H1 (cell line): ENCODE data around the gene IDI2. TPM values are rescaled to one million over a fixed set of nuclear protein-coding genes. Genes with fewer than 3 reads are reported as not detected.

Source experiments
- CTCF ChIA-PET: fragments of 300-600 bp; sonication (Branson Sonifier 250); formaldehyde crosslinking; loops from one replicate; lab custom pipeline; 2021; ENCODE audit not compliant: partially characterized antibody; lab: Charles Lee
- POLR2A ChIA-PET: fragments of 300-600 bp; sonication (Branson Sonifier 250); formaldehyde crosslinking; loops from one replicate; lab custom pipeline; 2021; ENCODE audit warnings: inconsistent platforms; ENCODE audit not compliant: partially characterized antibody; lab: Charles Lee
- DNase-seq, 2 experiments: peaks; one replicate each; pipeline versions ENCODE4 v3.0.0 to v3.0.0-alpha.2; 2010 to 2022; ENCODE audit warnings: low spot score in 2 of 2, low read depth in 1 of 2, mixed read lengths in 1 of 2
- FAIRE-seq: peaks from 2 replicates; lab custom pipeline; 2011; peaks lifted over from hg19 to GRCh38; lab: Jason Lieb, UNC
- H2AFZ ChIP-seq: 2 replicates; pipeline ENCODE4 v1.8.1; 2012; ENCODE audit warnings: low read length, inconsistent platforms
- H2AK5ac ChIP-seq: 2 replicates; pipeline ENCODE4 v1.6.1; 2013; ENCODE audit warnings: low read depth, low read length
- H2BK120ac ChIP-seq: replicated peaks from 2 replicates; pipeline ENCODE3; 2013; ENCODE audit warnings: low read depth, low read length, inconsistent platforms
- H2BK12ac ChIP-seq: 2 replicates; pipeline ENCODE4 v1.6.1; 2013; ENCODE audit warnings: low read depth, low read length
- H2BK15ac ChIP-seq: 2 replicates; pipeline ENCODE4 v1.6.1; 2013; ENCODE audit warnings: low read length
- H2BK20ac ChIP-seq: 2 replicates; pipeline ENCODE4 v1.6.1; 2013; ENCODE audit warnings: low read length
- H2BK5ac ChIP-seq: 2 replicates; pipeline ENCODE4 v1.6.1; 2013; ENCODE audit warnings: low read depth, low read length
- H3K14ac ChIP-seq: 2 replicates; pipeline ENCODE4 v1.6.1; 2013; ENCODE audit warnings: inconsistent platforms; ENCODE audit not compliant: insufficient read length
- H3K18ac ChIP-seq: 2 replicates; pipeline ENCODE4 v1.6.1; 2013; ENCODE audit warnings: low read length; ENCODE audit errors: extremely low read depth
- H3K23ac ChIP-seq: 2 replicates; pipeline ENCODE4 v1.6.1; 2013; ENCODE audit warnings: inconsistent platforms; ENCODE audit not compliant: insufficient read length
- H3K23me2 ChIP-seq: 2 replicates; pipeline ENCODE4 v1.6.1; 2013; ENCODE audit warnings: low read depth, low read length
- H3K27ac ChIP-seq: 2 replicates; pipeline ENCODE4 v1.6.1; 2011; ENCODE audit warnings: low read depth, low read length, inconsistent platforms
- H3K27me3 ChIP-seq, 4 experiments: replicated peaks in 1 of 4; 1 replicate in 1 of 4; 2 replicates in 3 of 4; pipeline versions ENCODE4 v1.6.1 to v1.8.1; 2011 to 2013; ENCODE audit warnings: low read length in 3 of 4, mild to moderate bottlenecking in 3 of 4, inconsistent platforms in 2 of 4, mixed read lengths in 2 of 4, moderate library complexity in 1 of 4; ENCODE audit not compliant: control insufficient read depth in 3 of 4, insufficient read depth in 3 of 4; ENCODE audit errors: extremely low read depth in 1 of 4
- H3K36me3 ChIP-seq, 4 experiments: 2 replicates each; pipeline versions ENCODE4 v1.6.1 to v1.8.1; 2011 to 2013; ENCODE audit warnings: mild to moderate bottlenecking in 4 of 4, low read length in 3 of 4, moderate library complexity in 2 of 4, control low read depth in 1 of 4, inconsistent platforms in 1 of 4; ENCODE audit not compliant: insufficient read depth in 4 of 4, control insufficient read depth in 2 of 4
- H3K4ac ChIP-seq: replicated peaks from 2 replicates; pipeline ENCODE3; 2013; ENCODE audit warnings: low read length, low read depth, mixed read lengths, inconsistent platforms; ENCODE audit not compliant: insufficient read length
- H3K4me1 ChIP-seq, 4 experiments: replicated peaks in 1 of 4; 1 replicate in 1 of 4; 2 replicates in 3 of 4; pipeline versions ENCODE4 v1.6.1 to v1.8.1; 2011 to 2013; ENCODE audit warnings: low read length in 3 of 4, inconsistent platforms in 2 of 4, mixed read lengths in 1 of 4; ENCODE audit not compliant: insufficient read depth in 4 of 4, control insufficient read depth in 3 of 4
- H3K4me2 ChIP-seq, 2 experiments: 2 replicates each; pipeline versions ENCODE4 v1.6.1 to v1.8.1; 2011 to 2013; ENCODE audit warnings: low read depth in 2 of 2, low read length in 2 of 2, control low read depth in 1 of 2, inconsistent platforms in 1 of 2, mild to moderate bottlenecking in 1 of 2; ENCODE audit not compliant: insufficient read depth in 1 of 2
- H3K4me3 ChIP-seq, 4 experiments: fragments of 200-600, 300-600 bp in 1 of 4; sonication (generic), shearing (Covaris generic), sonication (Bioruptor Twin) in 1 of 4; 2 replicates each; pipeline versions ENCODE4 v1.5.1 to v1.8.1; 2011 to 2016; ENCODE audit warnings: low read length in 4 of 4, low read depth in 3 of 4, control low read depth in 2 of 4, inconsistent platforms in 2 of 4, mild to moderate bottlenecking in 2 of 4, mixed read lengths in 1 of 4, moderate library complexity in 1 of 4; ENCODE audit not compliant: insufficient read depth in 2 of 4; ENCODE audit errors: extremely low read depth in 1 of 4
- H3K56ac ChIP-seq: replicated peaks from 2 replicates; pipeline ENCODE3; 2013; ENCODE audit warnings: low read depth, mild to moderate bottlenecking, mixed read lengths, low read length, inconsistent platforms; ENCODE audit not compliant: insufficient read length
- H3K79me1 ChIP-seq: 2 replicates; pipeline ENCODE4 v1.6.1; 2013; ENCODE audit warnings: low read depth, low read length, control low read depth
- H3K79me2 ChIP-seq, 2 experiments: 2 replicates each; pipeline versions ENCODE4 v1.6.1 to v1.8.1; 2012 to 2013; ENCODE audit warnings: low read length in 2 of 2, mild to moderate bottlenecking in 2 of 2, inconsistent platforms in 1 of 2; ENCODE audit not compliant: insufficient read depth in 2 of 2, control insufficient read depth in 1 of 2
- H3K9ac ChIP-seq, 4 experiments: replicated peaks in 1 of 4; 1 replicate in 1 of 4; 2 replicates in 3 of 4; pipeline versions ENCODE4 v1.6.1 to v1.8.1; 2011 to 2013; ENCODE audit warnings: low read depth in 3 of 4, low read length in 3 of 4, control low read depth in 2 of 4, mild to moderate bottlenecking in 2 of 4, moderate library complexity in 2 of 4, inconsistent platforms in 1 of 4; ENCODE audit errors: extremely low read depth in 1 of 4
- H3K9me3 ChIP-seq, 2 experiments: 2 replicates each; pipeline versions ENCODE4 v1.6.1 to v1.8.1; 2012 to 2013; ENCODE audit warnings: mild to moderate bottlenecking in 2 of 2, moderate library complexity in 2 of 2, control low read depth in 1 of 2, inconsistent platforms in 1 of 2, low read depth in 1 of 2, low read length in 1 of 2, mixed read lengths in 1 of 2; ENCODE audit not compliant: insufficient read depth in 2 of 2
- H4K20me1 ChIP-seq, 2 experiments: replicated peaks in 1 of 2; 2 replicates each; pipeline versions ENCODE3 to v1.8.1; 2011 to 2013; ENCODE audit warnings: inconsistent platforms in 2 of 2, low read length in 2 of 2, mild to moderate bottlenecking in 1 of 2; ENCODE audit not compliant: insufficient read depth in 2 of 2, control insufficient read depth in 1 of 2
- H4K5ac ChIP-seq: 2 replicates; pipeline ENCODE4 v1.6.1; 2013; ENCODE audit warnings: low read length, low read depth, mixed read lengths, inconsistent platforms; ENCODE audit not compliant: insufficient read length
- H4K8ac ChIP-seq: 2 replicates; pipeline ENCODE4 v1.8.0; 2013; ENCODE audit warnings: mild to moderate bottlenecking, moderate library complexity, low read length, inconsistent platforms; ENCODE audit not compliant: insufficient read depth; ENCODE audit errors: extremely low read depth
- H4K91ac ChIP-seq: replicated peaks from 2 replicates; pipeline ENCODE3; 2013; ENCODE audit warnings: low read length, mixed read lengths, inconsistent platforms; ENCODE audit not compliant: insufficient read length
- BACH1 ChIP-seq: IDR thresholded peaks from 2 replicates; pipeline ENCODE4 v1.6.1; 2012; ENCODE audit warnings: low read length, improper control_type of control experiment
- BRCA1 ChIP-seq: IDR thresholded peaks from 2 replicates; pipeline ENCODE4 v1.6.1; 2012; ENCODE audit warnings: low read depth, low read length, improper control_type of control experiment
- CTBP2 ChIP-seq: IDR thresholded peaks from 2 replicates; pipeline ENCODE4 v1.7.0; 2011; ENCODE audit warnings: borderline replicate concordance, mild to moderate bottlenecking, moderate library complexity, mixed read lengths, low read length; ENCODE audit not compliant: insufficient read depth, insufficient read length
- HDAC2 ChIP-seq, 2 experiments: fragments of 300-600 bp in 1 of 2; sonication (generic) in 1 of 2; IDR thresholded peaks; 2 replicates each; pipeline ENCODE4 v1.6.1; 2011 to 2012; ENCODE audit warnings: low read depth in 2 of 2, low read length in 2 of 2, mild to moderate bottlenecking in 2 of 2, moderate library complexity in 2 of 2, borderline replicate concordance in 1 of 2, inconsistent platforms in 1 of 2
- KDM4A ChIP-seq: IDR thresholded peaks from one replicate; pipeline ENCODE4 v1.7.1; 2012; ENCODE audit warnings: low read depth, mild to moderate bottlenecking, moderate library complexity, low read length, inconsistent platforms; ENCODE audit not compliant: severe bottlenecking
- NRF1 ChIP-seq: IDR thresholded peaks from 2 replicates; pipeline ENCODE4 v1.6.1; 2011; ENCODE audit warnings: mild to moderate bottlenecking, low read depth, low read length, improper control_type of control experiment
- RAD21 ChIP-seq, 2 experiments: IDR thresholded peaks in 1 of 2; conservative IDR thresholded peaks in 1 of 2; 2 replicates each; pipeline ENCODE4 v1.6.1; 2011; ENCODE audit warnings: low read depth in 2 of 2, low read length in 2 of 2, improper control_type of control experiment in 1 of 2, inconsistent platforms in 1 of 2, mild to moderate bottlenecking in 1 of 2, moderate library complexity in 1 of 2
- SP1 ChIP-seq: IDR thresholded peaks from 2 replicates; pipeline ENCODE4 v1.6.1; 2011; ENCODE audit warnings: low read depth, low read length
- SP2 ChIP-seq: IDR thresholded peaks from 2 replicates; pipeline ENCODE4 v1.6.1; 2012; ENCODE audit warnings: mild to moderate bottlenecking, low read length, inconsistent platforms
- SP4 ChIP-seq: IDR thresholded peaks from 2 replicates; pipeline ENCODE4 v1.6.1; 2012; ENCODE audit warnings: low read length, inconsistent platforms
- TAF1 ChIP-seq: IDR thresholded peaks from 2 replicates; pipeline ENCODE4 v1.6.1; 2011; ENCODE audit warnings: mild to moderate bottlenecking, low read depth, low read length
- TBP ChIP-seq: IDR thresholded peaks from 2 replicates; pipeline ENCODE4 v1.6.1; 2011; ENCODE audit warnings: low read depth, low read length, improper control_type of control experiment
- WGBS, 2 experiments: shearing (Covaris generic) in 1 of 2; methylation state at CpG; one replicate each; pipeline versions ENCODE4 v1.1.6 to v1.1.7; 2013 to 2015; ENCODE audit warnings: low lambda C conversion rate in 2 of 2, mixed read lengths in 2 of 2, inconsistent platforms in 1 of 2, low coverage in 1 of 2, missing lambda C conversion rate in 1 of 2; ENCODE audit not compliant: insufficient replicate concordance in 2 of 2, insufficient coverage in 1 of 2, insufficient read length in 1 of 2; ENCODE audit errors: extremely low coverage in 1 of 2, missing lambda C conversion rate in 1 of 2; 5-methylcytosine and 5-hydroxymethylcytosine counted together
- polyA plus RNA-seq, 7 experiments: library from polyadenylated mRNA; depleted of rRNA in 3 of 7; stranded (reverse) in 5 of 7; unstranded in 2 of 7; fragments of >200 nt in 5 of 7; fragments of 200-250 nt in 2 of 7; gene quantifications; 1 replicate in 5 of 7; 2 replicates in 1 of 7; 4 replicates in 1 of 7; pipeline versions ENCODE4 v1.2.1 to v1.2.3, GENCODE V29; 2011 to 2013; ENCODE audit warnings: missing spikeins in 2 of 7, mixed read lengths in 2 of 7
- total RNA-seq: library from RNA; stranded (reverse); fragmentation: NEBNext Ultra II Directional; extraction: Animal tissue kit (Norgen Biotek cat#: 25700); gene quantifications from 2 replicates; pipeline ENCODE4 v1.2.1, GENCODE V29; 2021

IDI2 gene
- total and polyA plus RNA-seq, 2 of the 8 experiments (the other 6 are each of a cell fraction or from before 2014, with no cell fraction given): not detected

- Histone ChIP-seq H4K20me1 (no peaks in the 10 kb centered on the region), H4K91ac (no peak overlapping the region), H2AFZ (no peak overlapping the region), H3K79me1 (0 out of 2 replicates have a peak, but pooled peaks cover 2% of the 10 kb centered on the region), H2BK15ac (no peak overlapping the region), H3K27ac (no peak overlapping the region), H3K4ac (no peak overlapping the region), H3K23ac (no peak overlapping the region), H3K9me3 (peaks cover 18 to 19% of the 10 kb centered on the region in 2 experiments), H3K4me2 (no peak overlapping the region), H3K36me3 (peaks cover 0 to 4% (median 0%) of the 10 kb centered on the region in 4 experiments; a peak in 1 of 8 replicates), H2AK5ac (no peak overlapping the region), H3K9ac (no peak overlapping the region), H2BK5ac (no peak overlapping the region), H4K5ac (no peak overlapping the region), H3K4me1 (peaks cover 0 to 3% (median 1%) of the 10 kb centered on the region in 4 experiments; a peak in 2 of 7 replicates), H2BK12ac (no peak overlapping the region), H3K56ac (no peak overlapping the region), H4K8ac (no peak overlapping the region), H2BK120ac (no peak overlapping the region), H3K18ac (no peak overlapping the region), H3K4me3 (no peak overlapping the region), H3K79me2 (peaks cover 6 to 14% of the 10 kb centered on the region in 2 experiments), H3K14ac (no peak overlapping the region), H3K27me3 (no peaks in the 10 kb centered on the region), H3K23me2 (peaks cover 7% of the 10 kb centered on the region; the same call in 1 of the 2 replicates), H2BK20ac (no peak overlapping the region)
- FAIRE-seq: no peak
- POLR2A ChIA-PET: interaction anchor here (0.6 to 1.7 kb wide), 3 partner anchors 9 to 47 kb away, joined by 3 to 5 read pairs (median 3); no protein-coding TSS in a partner anchor
- WGBS, 2 experiments: 88% methylated on average over 9 of the region's 9 CpGs; no CpG with 5 or more reads in 1 of the 2 experiments
- DNase-seq: no peak
- CTCF ChIA-PET: interaction anchor here (1.5 to 3.5 kb wide), 2 partner anchors 11 to 13 kb away, joined by 4 to 16 read pairs; no protein-coding TSS in a partner anchor
- TF ChIP-seq TBP: no peak
- no peak for TF ChIP-seq SP2
- TF ChIP-seq HDAC2 (IDR thresholded peaks at IDR 0.05; ENCODE audit: borderline replicate concordance in 1 of 2, low read depth in 2 of 2, low read length in 2 of 2): no peak
- TF ChIP-seq SP1: no peak
- TF ChIP-seq NRF1: no peak
- no peak for TF ChIP-seq KDM4A
- TF ChIP-seq BACH1: no peak
- TF ChIP-seq SP4: no peak
- no peak for TF ChIP-seq BRCA1
- no peak for TF ChIP-seq TAF1
- TF ChIP-seq RAD21 (IDR thresholded peaks at IDR 0.05 in 1 of 2, conservative IDR thresholded peaks at IDR 0.05 in 1 of 2; ENCODE audit: low read depth in 2 of 2, low read length in 2 of 2): no peak
- TF ChIP-seq CTBP2: no peak
These were observed 41.5 kb downstream of the IDI2 start for GRCh38 chr10:983971-984655.
